Endothelial cell of umbilical vein (primary cell): ENCODE data around the gene ALK. TPM values are rescaled to one million over a fixed set of nuclear protein-coding genes. Genes with fewer than 3 reads are reported as not detected.

Experiments used
- BruUV-seq: library from RNA; stranded (reverse); fragments of 400-500 nt; replicated peaks from 2 replicates; lab custom pipeline; 2021; lab: Mats Ljungman, UMichigan
- CTCF ChIA-PET: fragments of 300-600, 350-600 bp; sonication (Branson Sonifier 250); formaldehyde crosslinking; loops from one replicate; lab custom pipeline; 2021; ENCODE audit warnings: antibody characterized with exemption, inconsistent platforms; lab: Charles Lee
- POLR2A ChIA-PET: fragments of 300-600, 350-600 bp; sonication (Branson Sonifier 250); formaldehyde crosslinking; loops from one replicate; lab custom pipeline; 2021; ENCODE audit warnings: antibody characterized with exemption, inconsistent platforms; lab: Charles Lee
- DNase-seq: peaks from one replicate; pipeline ENCODE4 v3.0.0-alpha.2; 2011; ENCODE audit warnings: low read depth, low spot score
- FAIRE-seq: peaks from 2 replicates; lab custom pipeline; 2011; peaks lifted over from hg19 to GRCh38; lab: Jason Lieb, UNC
- H2AFZ ChIP-seq: 2 replicates; pipeline ENCODE4 v1.6.0; 2012; ENCODE audit warnings: low read depth, low read length, control low read depth, inconsistent platforms
- H3K27ac ChIP-seq: 2 replicates; pipeline ENCODE4 v1.5.1; 2011; ENCODE audit warnings: low read depth, mild to moderate bottlenecking, control low read depth, low read length, moderate library complexity; ENCODE audit not compliant: insufficient read depth
- H3K27me3 ChIP-seq, 2 experiments: 2 replicates each; pipeline versions ENCODE4 v1.6.0 to v1.6.1; 2011; ENCODE audit warnings: low read length in 2 of 2, mixed read lengths in 1 of 2; ENCODE audit not compliant: control insufficient read depth in 2 of 2, insufficient read depth in 2 of 2
- H3K36me3 ChIP-seq, 2 experiments: 2 replicates in 1 of 2; 3 replicates in 1 of 2; pipeline ENCODE4 v1.5.1; 2011; ENCODE audit warnings: low read length in 2 of 2, mild to moderate bottlenecking in 1 of 2, moderate library complexity in 1 of 2; ENCODE audit not compliant: control insufficient read depth in 2 of 2, insufficient read depth in 2 of 2; ENCODE audit errors: extremely low read depth in 1 of 2
- H3K4me1 ChIP-seq: 3 replicates; pipeline ENCODE4 v1.5.1; 2011; ENCODE audit warnings: mild to moderate bottlenecking, low read length; ENCODE audit not compliant: control insufficient read depth, insufficient read depth; ENCODE audit errors: extremely low read depth
- H3K4me2 ChIP-seq: 2 replicates; pipeline ENCODE4 v1.6.1; 2011; ENCODE audit warnings: low read length, control low read depth, mixed read lengths; ENCODE audit not compliant: insufficient read depth
- H3K4me3 ChIP-seq, 3 experiments: fragments of 200-600 bp in 1 of 3; sonication (generic), shearing (Covaris generic) in 1 of 3; replicated peaks in 1 of 3; 2 replicates each; pipeline ENCODE4 v1.5.1; 2011 to 2016; ENCODE audit warnings: control low read depth in 3 of 3, low read length in 3 of 3, mild to moderate bottlenecking in 2 of 3, inconsistent platforms in 1 of 3, low read depth in 1 of 3, moderate library complexity in 1 of 3; ENCODE audit not compliant: insufficient read depth in 1 of 3
- H3K79me2 ChIP-seq: 2 replicates; pipeline ENCODE4 v1.6.0; 2012; ENCODE audit warnings: low read length, inconsistent platforms; ENCODE audit not compliant: control insufficient read depth, insufficient read depth
- H3K9ac ChIP-seq: replicated peaks from 2 replicates; pipeline ENCODE3; 2011; ENCODE audit warnings: low read length, control low read depth; ENCODE audit not compliant: insufficient read depth; ENCODE audit errors: extremely low read depth
- H3K9me1 ChIP-seq: replicated peaks from 3 replicates; pipeline ENCODE4 v1.6.0; 2011; ENCODE audit warnings: mild to moderate bottlenecking, low read length; ENCODE audit not compliant: control insufficient read depth, insufficient read depth; ENCODE audit errors: extremely low read depth
- H3K9me3 ChIP-seq: replicated peaks from 2 replicates; pipeline ENCODE4 v1.5.1; 2012; ENCODE audit warnings: low read length, inconsistent platforms; ENCODE audit not compliant: control insufficient read depth, insufficient read depth
- H4K20me1 ChIP-seq: replicated peaks from 2 replicates; pipeline ENCODE3; 2011; ENCODE audit warnings: mild to moderate bottlenecking, low read length; ENCODE audit not compliant: control insufficient read depth, insufficient read depth; ENCODE audit errors: extremely low read depth
- EZH2 ChIP-seq: IDR thresholded peaks from 2 replicates; pipeline ENCODE4 v1.6.1; 2012; ENCODE audit warnings: borderline replicate concordance, low read depth, mild to moderate bottlenecking, moderate library complexity, low read length, inconsistent platforms; ENCODE audit not compliant: severe bottlenecking
- FOS ChIP-seq: IDR thresholded peaks from 2 replicates; pipeline ENCODE4 v1.6.1; 2011; ENCODE audit warnings: mild to moderate bottlenecking, low read length, moderate library complexity, borderline replicate concordance; ENCODE audit not compliant: insufficient read depth
- GATA2 ChIP-seq: IDR thresholded peaks from 2 replicates; pipeline ENCODE4 v1.7.0; 2011; ENCODE audit warnings: low read depth, mild to moderate bottlenecking, moderate library complexity, mixed read lengths, low read length; ENCODE audit not compliant: insufficient read length, insufficient read depth
- JUN ChIP-seq: IDR thresholded peaks from 2 replicates; pipeline ENCODE4 v1.6.1; 2011; ENCODE audit warnings: borderline replicate concordance, low read depth; ENCODE audit not compliant: insufficient read length, insufficient read depth
- MYC ChIP-seq: IDR thresholded peaks from one replicate; pipeline ENCODE4 v1.6.1; 2011; ENCODE audit warnings: mild to moderate bottlenecking, low read depth, low read length
- POLR2A ChIP-seq: IDR thresholded peaks from 2 replicates; pipeline ENCODE4 v1.6.1; 2012; ENCODE audit warnings: low read depth, mild to moderate bottlenecking, control low read depth, low read length
- POLR2AphosphoS5 ChIP-seq: IDR thresholded peaks from 2 replicates; pipeline ENCODE4 v1.6.1; 2012; ENCODE audit warnings: low read depth, mild to moderate bottlenecking, control low read depth, low read length, moderate library complexity; ENCODE audit not compliant: insufficient read depth
- dilution Hi-C: fragments of 300-500 bp; cut with MboI; formaldehyde crosslinking; loops from one replicate; pipeline ENCODE4 v1.15.0; 2019; ENCODE audit warnings: low sequenced_read_pairs; ENCODE audit not compliant: extremely low pct_ligation_motif_present
- intact Hi-C: fragments of 100-400 bp; cut with micrococcal nuclease; formaldehyde crosslinking; loops from one replicate; pipeline ENCODE4 v1.10.0; 2022
- polyA plus RNA-seq, 4 experiments: library from polyadenylated mRNA; depleted of rRNA in 3 of 4; stranded (reverse) in 3 of 4; unstranded in 1 of 4; fragments of >200 nt; gene quantifications; 2 replicates each; pipeline versions ENCODE4 v1.2.1 to v1.2.3, GENCODE V29; 2011 to 2012; ENCODE audit warnings: missing spikeins in 1 of 4
- total RNA-seq: library from RNA; stranded (reverse); gene quantifications from 2 replicates; pipeline ENCODE4 v1.2.3, GENCODE V29; 2021
- TF ChIP-seq, protein P1 (sequence below): IDR thresholded peaks from 2 replicates; pipeline ENCODE4 v1.6.1; 2011; ENCODE audit not compliant: insufficient read depth, insufficient read length
- TF ChIP-seq, protein P2 (sequence below), 2 donors: IDR thresholded peaks; 1 replicate in 1 of 2; 2 replicates in 1 of 2; pipeline ENCODE4 v1.5.1; 2011; ENCODE audit warnings: low read length in 2 of 2, mild to moderate bottlenecking in 2 of 2, moderate library complexity in 2 of 2, control low read depth in 1 of 2, inconsistent platforms in 1 of 2, low read depth in 1 of 2; ENCODE audit not compliant: insufficient read depth in 1 of 2; ENCODE audit errors: extremely low read depth in 1 of 2

ALK gene
- total and polyA plus RNA-seq, 2 donors (not counting 3 experiments of a cell fraction or from before 2014, with no cell fraction given) = not detected

DNA sequence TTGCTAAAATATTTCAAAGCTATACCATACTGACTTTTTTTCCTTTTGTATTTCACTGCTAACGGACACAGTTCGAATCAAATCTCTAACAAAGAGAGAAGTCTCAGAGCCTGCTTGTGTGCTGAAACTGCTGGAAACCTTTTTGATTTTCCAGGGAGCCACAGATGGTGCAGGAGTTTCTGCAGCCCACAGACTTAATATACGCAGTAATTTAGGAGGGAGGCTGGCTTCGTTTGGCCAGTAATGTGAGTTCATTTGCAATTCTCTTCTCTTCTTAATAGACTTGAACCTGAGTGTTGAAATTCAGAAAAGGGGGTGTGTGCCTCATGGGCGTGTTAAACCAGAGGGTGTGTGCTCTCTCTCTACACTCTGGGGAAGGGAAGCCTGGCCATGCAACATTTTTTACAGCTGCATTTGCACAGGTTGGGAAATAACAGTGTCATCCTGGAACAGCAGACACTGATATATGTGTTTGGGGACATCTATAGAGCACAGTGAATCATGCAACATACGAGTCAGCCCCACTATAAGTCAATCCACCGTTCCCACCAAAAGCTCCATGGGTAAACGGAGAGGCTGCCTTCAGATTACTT lies 473.2 kb downstream of the ALK start:
- intact Hi-C loops (no loop called here), dilution Hi-C loops (no loop called here)
- POLR2A ChIA-PET = no interaction called here
- H4K20me1 ChIP-seq = no peaks in the 10 kb centered on the region
- TF ChIP-seq, protein P1, sequence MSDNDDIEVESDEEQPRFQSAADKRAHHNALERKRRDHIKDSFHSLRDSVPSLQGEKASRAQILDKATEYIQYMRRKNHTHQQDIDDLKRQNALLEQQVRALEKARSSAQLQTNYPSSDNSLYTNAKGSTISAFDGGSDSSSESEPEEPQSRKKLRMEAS = no peak
- TF ChIP-seq MYC (no peak), POLR2AphosphoS5 (no peak), JUN (no peak), POLR2A (no peak), EZH2 (no peak), FOS (no peak), GATA2 (no peak)
- TF ChIP-seq, protein P2, sequence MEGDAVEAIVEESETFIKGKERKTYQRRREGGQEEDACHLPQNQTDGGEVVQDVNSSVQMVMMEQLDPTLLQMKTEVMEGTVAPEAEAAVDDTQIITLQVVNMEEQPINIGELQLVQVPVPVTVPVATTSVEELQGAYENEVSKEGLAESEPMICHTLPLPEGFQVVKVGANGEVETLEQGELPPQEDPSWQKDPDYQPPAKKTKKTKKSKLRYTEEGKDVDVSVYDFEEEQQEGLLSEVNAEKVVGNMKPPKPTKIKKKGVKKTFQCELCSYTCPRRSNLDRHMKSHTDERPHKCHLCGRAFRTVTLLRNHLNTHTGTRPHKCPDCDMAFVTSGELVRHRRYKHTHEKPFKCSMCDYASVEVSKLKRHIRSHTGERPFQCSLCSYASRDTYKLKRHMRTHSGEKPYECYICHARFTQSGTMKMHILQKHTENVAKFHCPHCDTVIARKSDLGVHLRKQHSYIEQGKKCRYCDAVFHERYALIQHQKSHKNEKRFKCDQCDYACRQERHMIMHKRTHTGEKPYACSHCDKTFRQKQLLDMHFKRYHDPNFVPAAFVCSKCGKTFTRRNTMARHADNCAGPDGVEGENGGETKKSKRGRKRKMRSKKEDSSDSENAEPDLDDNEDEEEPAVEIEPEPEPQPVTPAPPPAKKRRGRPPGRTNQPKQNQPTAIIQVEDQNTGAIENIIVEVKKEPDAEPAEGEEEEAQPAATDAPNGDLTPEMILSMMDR (IDR thresholded peaks at IDR 0.05; ENCODE audit: extremely low read depth in 1 of 2, insufficient read depth in 1 of 2, low read depth in 1 of 2, low read length in 2 of 2) = no peak
- no peaks in the 10 kb centered on the region for H3K36me3 ChIP-seq
- BruUV-seq = no TSS peak
- no peaks in the 10 kb centered on the region for H3K4me1 ChIP-seq
- H3K9me1 ChIP-seq = no peaks in the 10 kb centered on the region
- no peak overlapping the region for H3K4me3 ChIP-seq
- H3K9me3 ChIP-seq = no peaks in the 10 kb centered on the region
- FAIRE-seq (no peak), DNase-seq (no peak)
- no peak overlapping the region for H3K9ac ChIP-seq
- CTCF ChIA-PET = no interaction called here
- H3K79me2 ChIP-seq = no peaks in the 10 kb centered on the region
- no peaks in the 10 kb centered on the region for H3K27me3 ChIP-seq
- no peak overlapping the region for H3K4me2 ChIP-seq
- no peak overlapping the region for H3K27ac ChIP-seq
- H2AFZ ChIP-seq = no peak overlapping the region
